ENCODE data around the gene FAM120A.

DNA sequence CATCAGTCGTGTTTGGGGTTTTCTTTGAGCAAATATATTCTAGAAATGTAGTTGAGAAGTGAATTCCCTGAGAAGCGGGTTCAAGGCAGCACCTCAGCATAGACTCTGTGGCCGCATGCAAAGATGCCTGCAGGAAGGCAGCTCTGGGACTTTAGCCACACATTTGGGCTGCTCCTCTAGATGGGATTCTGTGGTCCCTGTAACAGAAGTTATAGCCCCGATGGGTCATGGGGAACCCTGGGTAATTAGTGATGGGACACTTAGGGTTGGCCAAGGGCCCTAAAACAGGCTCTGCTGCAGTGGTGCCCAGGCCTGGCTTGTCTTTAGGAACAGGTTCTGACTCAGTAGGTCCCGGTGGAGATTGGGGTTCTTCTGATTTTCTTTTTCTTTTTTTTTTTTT, 161.7 kb downstream of the FAM120A start:
- TF ChIP-seq, protein P1, sequence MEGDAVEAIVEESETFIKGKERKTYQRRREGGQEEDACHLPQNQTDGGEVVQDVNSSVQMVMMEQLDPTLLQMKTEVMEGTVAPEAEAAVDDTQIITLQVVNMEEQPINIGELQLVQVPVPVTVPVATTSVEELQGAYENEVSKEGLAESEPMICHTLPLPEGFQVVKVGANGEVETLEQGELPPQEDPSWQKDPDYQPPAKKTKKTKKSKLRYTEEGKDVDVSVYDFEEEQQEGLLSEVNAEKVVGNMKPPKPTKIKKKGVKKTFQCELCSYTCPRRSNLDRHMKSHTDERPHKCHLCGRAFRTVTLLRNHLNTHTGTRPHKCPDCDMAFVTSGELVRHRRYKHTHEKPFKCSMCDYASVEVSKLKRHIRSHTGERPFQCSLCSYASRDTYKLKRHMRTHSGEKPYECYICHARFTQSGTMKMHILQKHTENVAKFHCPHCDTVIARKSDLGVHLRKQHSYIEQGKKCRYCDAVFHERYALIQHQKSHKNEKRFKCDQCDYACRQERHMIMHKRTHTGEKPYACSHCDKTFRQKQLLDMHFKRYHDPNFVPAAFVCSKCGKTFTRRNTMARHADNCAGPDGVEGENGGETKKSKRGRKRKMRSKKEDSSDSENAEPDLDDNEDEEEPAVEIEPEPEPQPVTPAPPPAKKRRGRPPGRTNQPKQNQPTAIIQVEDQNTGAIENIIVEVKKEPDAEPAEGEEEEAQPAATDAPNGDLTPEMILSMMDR (IDR thresholded peaks at IDR 0.05; ENCODE audit: poor library complexity, severe bottlenecking), result no peak
- TF ChIP-seq TAF1 (IDR thresholded peaks at IDR 0.05; ENCODE audit: low read depth) (no peak), EP300 (conservative IDR thresholded peaks at IDR 0.05; ENCODE audit: poor library complexity, severe bottlenecking) (no peak), EZH2 (IDR thresholded peaks at IDR 0.05; ENCODE audit: borderline replicate concordance, insufficient read depth, low read length, poor library complexity, severe bottlenecking) (no peak), POLR2AphosphoS5 (IDR thresholded peaks at IDR 0.05) (no peak), RAD21 (conservative IDR thresholded peaks at IDR 0.05) (no peak), MXI1 (conservative IDR thresholded peaks at IDR 0.05; ENCODE audit: poor library complexity, severe bottlenecking) (no peak)

Data from neural cell (in vitro differentiated cells).